HCT116 (cell line): ENCODE results near the gene NR2F1-AS1.

ENCODE experiments used
- CEBPB ChIP-seq: IDR thresholded peaks from 2 replicates; pipeline ENCODE4 v1.6.1; 2012; ENCODE audit warnings: low read depth
- EZH2 ChIP-seq: fragments of 200-600 bp; sonication (generic); IDR thresholded peaks from 2 replicates; pipeline ENCODE4 v1.6.1; 2017; ENCODE audit warnings: antibody characterized with exemption, mixed run types
- EZH2phosphoT487 ChIP-seq: fragments of 200-600 bp; IDR thresholded peaks from 2 replicates; pipeline ENCODE4 v1.6.1; 2018; ENCODE audit warnings: antibody characterized with exemption, borderline replicate concordance
- JUND ChIP-seq: IDR thresholded peaks from 2 replicates; pipeline ENCODE4 v1.6.1; 2012
- POLR2A ChIP-seq: IDR thresholded peaks from 2 replicates; pipeline ENCODE4 v1.7.0; 2011; ENCODE audit warnings: borderline replicate concordance; ENCODE audit not compliant: insufficient read depth, insufficient read length; ENCODE audit errors: extremely low read depth
- POLR2AphosphoS5 ChIP-seq: IDR thresholded peaks from 2 replicates; pipeline ENCODE4 v1.6.1; 2011; ENCODE audit warnings: mild to moderate bottlenecking, low read depth, low read length, moderate library complexity
- RAD21 ChIP-seq: IDR thresholded peaks from 2 replicates; pipeline ENCODE4 v1.6.1; 2012; ENCODE audit warnings: low read depth, mild to moderate bottlenecking
- TCF7L2 ChIP-seq: IDR thresholded peaks from 2 replicates; pipeline ENCODE4 v1.7.0; 2011; ENCODE audit warnings: borderline replicate concordance, inconsistent platforms; ENCODE audit not compliant: insufficient read depth, insufficient read length; ENCODE audit errors: extremely low read depth
- ZFX ChIP-seq: fragments of 450-650 bp; IDR thresholded peaks from 2 replicates; pipeline ENCODE4 v1.6.1; 2017
- TF ChIP-seq, protein P1 (sequence below), 3 experiments: fragments of 200-600 bp in 1 of 3; sonication (generic) in 1 of 3; IDR thresholded peaks in 2 of 3; conservative IDR thresholded peaks in 1 of 3; 2 replicates each; pipeline ENCODE4 v1.5.1; 2012 to 2017; ENCODE audit warnings: low read depth in 2 of 3, low read length in 2 of 3, antibody characterized with exemption in 1 of 3, borderline replicate concordance in 1 of 3, control low read depth in 1 of 3, mild to moderate bottlenecking in 1 of 3, mixed read lengths in 1 of 3, mixed run types in 1 of 3, moderate library complexity in 1 of 3; ENCODE audit not compliant: insufficient read depth in 1 of 3
- TF ChIP-seq, protein P2 (sequence below): IDR thresholded peaks from 2 replicates; pipeline ENCODE4 v1.6.1; 2012
- TF ChIP-seq, protein P3 (sequence below): IDR thresholded peaks from 2 replicates; pipeline ENCODE4 v1.6.1; 2011; ENCODE audit warnings: mild to moderate bottlenecking, low read length, moderate library complexity; ENCODE audit not compliant: insufficient replicate concordance; ENCODE audit errors: extremely low read depth
- TF ChIP-seq, protein P4 (sequence below): IDR thresholded peaks from 2 replicates; pipeline ENCODE4 v1.6.1; 2012; ENCODE audit warnings: low read depth

DNA sequence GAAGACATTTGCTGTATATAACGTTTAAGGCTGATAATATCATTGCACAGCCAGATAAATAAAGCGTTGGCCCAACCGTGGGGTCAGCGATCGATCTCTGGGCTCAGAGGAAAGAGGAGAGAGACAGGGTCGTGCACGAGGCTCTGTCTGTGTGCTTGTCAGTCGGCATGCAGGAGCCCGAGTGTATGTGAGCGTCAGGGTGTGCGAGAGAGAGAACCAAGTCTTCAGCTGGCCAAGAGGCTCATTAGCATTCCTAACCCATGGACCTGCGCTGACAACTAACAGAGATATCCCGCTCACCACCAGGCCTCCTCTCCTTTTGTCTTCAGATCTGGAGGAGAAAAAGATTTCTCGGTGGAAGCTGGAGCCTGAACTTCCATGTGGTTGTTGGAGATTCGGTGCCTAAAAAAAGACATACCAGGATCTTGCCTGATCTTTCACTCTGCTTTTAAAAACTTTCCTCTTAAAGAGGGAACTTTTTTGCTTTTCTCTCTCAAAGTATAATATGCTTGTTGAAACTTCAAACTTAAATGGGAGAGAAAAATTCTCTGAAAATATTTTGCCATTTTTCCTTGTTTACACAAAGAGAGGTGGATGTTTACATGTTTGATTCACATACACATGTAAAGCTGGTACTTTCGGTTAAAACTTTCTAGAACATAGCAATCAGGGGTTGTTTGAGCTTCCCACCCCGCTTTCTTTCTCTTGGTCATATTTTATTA is 18.5 kb upstream of the NR2F1-AS1 start:
- no peak for TF ChIP-seq POLR2AphosphoS5
- no peak for TF ChIP-seq RAD21
- TF ChIP-seq, protein P1, sequence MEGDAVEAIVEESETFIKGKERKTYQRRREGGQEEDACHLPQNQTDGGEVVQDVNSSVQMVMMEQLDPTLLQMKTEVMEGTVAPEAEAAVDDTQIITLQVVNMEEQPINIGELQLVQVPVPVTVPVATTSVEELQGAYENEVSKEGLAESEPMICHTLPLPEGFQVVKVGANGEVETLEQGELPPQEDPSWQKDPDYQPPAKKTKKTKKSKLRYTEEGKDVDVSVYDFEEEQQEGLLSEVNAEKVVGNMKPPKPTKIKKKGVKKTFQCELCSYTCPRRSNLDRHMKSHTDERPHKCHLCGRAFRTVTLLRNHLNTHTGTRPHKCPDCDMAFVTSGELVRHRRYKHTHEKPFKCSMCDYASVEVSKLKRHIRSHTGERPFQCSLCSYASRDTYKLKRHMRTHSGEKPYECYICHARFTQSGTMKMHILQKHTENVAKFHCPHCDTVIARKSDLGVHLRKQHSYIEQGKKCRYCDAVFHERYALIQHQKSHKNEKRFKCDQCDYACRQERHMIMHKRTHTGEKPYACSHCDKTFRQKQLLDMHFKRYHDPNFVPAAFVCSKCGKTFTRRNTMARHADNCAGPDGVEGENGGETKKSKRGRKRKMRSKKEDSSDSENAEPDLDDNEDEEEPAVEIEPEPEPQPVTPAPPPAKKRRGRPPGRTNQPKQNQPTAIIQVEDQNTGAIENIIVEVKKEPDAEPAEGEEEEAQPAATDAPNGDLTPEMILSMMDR (IDR thresholded peaks at IDR 0.05 in 2 of 3, conservative IDR thresholded peaks at IDR 0.05 in 1 of 3; ENCODE audit: borderline replicate concordance in 1 of 3, insufficient read depth in 1 of 3, low read depth in 2 of 3, low read length in 2 of 3), result no peak
- no peak for TF ChIP-seq EZH2
- TF ChIP-seq TCF7L2, result no peak
- TF ChIP-seq JUND, result no peak
- no peak for TF ChIP-seq POLR2A
- no peak for TF ChIP-seq EZH2phosphoT487
- TF ChIP-seq, protein P2, sequence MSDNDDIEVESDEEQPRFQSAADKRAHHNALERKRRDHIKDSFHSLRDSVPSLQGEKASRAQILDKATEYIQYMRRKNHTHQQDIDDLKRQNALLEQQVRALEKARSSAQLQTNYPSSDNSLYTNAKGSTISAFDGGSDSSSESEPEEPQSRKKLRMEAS, result no peak
- TF ChIP-seq, protein P3, sequence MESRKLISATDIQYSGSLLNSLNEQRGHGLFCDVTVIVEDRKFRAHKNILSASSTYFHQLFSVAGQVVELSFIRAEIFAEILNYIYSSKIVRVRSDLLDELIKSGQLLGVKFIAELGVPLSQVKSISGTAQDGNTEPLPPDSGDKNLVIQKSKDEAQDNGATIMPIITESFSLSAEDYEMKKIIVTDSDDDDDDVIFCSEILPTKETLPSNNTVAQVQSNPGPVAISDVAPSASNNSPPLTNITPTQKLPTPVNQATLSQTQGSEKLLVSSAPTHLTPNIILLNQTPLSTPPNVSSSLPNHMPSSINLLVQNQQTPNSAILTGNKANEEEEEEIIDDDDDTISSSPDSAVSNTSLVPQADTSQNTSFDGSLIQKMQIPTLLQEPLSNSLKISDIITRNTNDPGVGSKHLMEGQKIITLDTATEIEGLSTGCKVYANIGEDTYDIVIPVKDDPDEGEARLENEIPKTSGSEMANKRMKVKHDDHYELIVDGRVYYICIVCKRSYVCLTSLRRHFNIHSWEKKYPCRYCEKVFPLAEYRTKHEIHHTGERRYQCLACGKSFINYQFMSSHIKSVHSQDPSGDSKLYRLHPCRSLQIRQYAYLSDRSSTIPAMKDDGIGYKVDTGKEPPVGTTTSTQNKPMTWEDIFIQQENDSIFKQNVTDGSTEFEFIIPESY, result no peak
- TF ChIP-seq CEBPB, result no peak
- TF ChIP-seq, protein P4, sequence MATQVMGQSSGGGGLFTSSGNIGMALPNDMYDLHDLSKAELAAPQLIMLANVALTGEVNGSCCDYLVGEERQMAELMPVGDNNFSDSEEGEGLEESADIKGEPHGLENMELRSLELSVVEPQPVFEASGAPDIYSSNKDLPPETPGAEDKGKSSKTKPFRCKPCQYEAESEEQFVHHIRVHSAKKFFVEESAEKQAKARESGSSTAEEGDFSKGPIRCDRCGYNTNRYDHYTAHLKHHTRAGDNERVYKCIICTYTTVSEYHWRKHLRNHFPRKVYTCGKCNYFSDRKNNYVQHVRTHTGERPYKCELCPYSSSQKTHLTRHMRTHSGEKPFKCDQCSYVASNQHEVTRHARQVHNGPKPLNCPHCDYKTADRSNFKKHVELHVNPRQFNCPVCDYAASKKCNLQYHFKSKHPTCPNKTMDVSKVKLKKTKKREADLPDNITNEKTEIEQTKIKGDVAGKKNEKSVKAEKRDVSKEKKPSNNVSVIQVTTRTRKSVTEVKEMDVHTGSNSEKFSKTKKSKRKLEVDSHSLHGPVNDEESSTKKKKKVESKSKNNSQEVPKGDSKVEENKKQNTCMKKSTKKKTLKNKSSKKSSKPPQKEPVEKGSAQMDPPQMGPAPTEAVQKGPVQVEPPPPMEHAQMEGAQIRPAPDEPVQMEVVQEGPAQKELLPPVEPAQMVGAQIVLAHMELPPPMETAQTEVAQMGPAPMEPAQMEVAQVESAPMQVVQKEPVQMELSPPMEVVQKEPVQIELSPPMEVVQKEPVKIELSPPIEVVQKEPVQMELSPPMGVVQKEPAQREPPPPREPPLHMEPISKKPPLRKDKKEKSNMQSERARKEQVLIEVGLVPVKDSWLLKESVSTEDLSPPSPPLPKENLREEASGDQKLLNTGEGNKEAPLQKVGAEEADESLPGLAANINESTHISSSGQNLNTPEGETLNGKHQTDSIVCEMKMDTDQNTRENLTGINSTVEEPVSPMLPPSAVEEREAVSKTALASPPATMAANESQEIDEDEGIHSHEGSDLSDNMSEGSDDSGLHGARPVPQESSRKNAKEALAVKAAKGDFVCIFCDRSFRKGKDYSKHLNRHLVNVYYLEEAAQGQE, result no peak
- TF ChIP-seq ZFX, result no peak
